Ovary (tissue), 3 donors: Measurements from ENCODE around the gene AEN.

Experiments
- CTCF ChIP-seq, 3 donors: fragments of 450-650 bp in 2 of 3; fragments of 200-600 bp in 1 of 3; IDR thresholded peaks; one replicate each; pipeline versions ENCODE4 v1.5.1 to v1.8.0; 2016 to 2022; ENCODE audit warnings: antibody characterized with exemption in 3 of 3, mild to moderate bottlenecking in 1 of 3
- EP300 ChIP-seq: sonication (generic); formaldehyde crosslinking; IDR thresholded peaks from one replicate; pipeline ENCODE4 v1.6.1; 2017; ENCODE audit warnings: antibody characterized with exemption
- POLR2A ChIP-seq: fragments of 450-650 bp; IDR thresholded peaks from one replicate; pipeline ENCODE4 v1.6.1; 2017; ENCODE audit warnings: antibody characterized with exemption, mild to moderate bottlenecking, moderate library complexity
- donor health status: DM: no; HTN: no; CAD: no.

DNA sequence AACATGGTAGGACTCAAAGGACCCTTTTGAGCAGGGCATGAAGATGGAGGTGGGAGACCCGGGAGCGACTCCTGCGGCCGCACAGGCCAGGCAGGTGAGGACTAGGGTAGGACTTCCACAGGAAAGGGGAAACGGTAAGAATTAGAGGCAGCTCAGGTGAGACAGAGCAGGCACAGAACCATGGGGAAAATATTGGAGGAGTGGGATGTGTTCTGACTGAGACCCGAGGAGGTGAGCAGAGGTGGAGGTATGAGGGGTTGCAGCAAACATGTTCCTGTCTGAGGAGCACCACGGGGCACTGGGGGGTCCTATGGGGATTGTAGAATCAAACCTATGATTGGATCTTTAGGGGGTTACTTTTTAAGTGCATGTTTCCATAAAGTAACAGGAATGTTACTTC lies 16.3 kb downstream of the AEN start:
- TF ChIP-seq POLR2A: no peak
- TF ChIP-seq EP300: no peak
- TF ChIP-seq CTCF (IDR thresholded peaks at IDR 0.05): no peak
